ENCODE results near the gene MTG2.

The MTG2 gene

GRCh38 chr20:62214067-62214466, 31.2 kb downstream of the MTG2 start:
- peaks cover 23% of the 10 kb centered on the region for H3K27me3 ChIP-seq (ENCODE audit: control insufficient read depth, insufficient read depth, low read length)
- H3K36me3 ChIP-seq (ENCODE audit: control insufficient read depth, low read depth, low read length) = no peaks in the 10 kb centered on the region
- peaks cover 6% of the 10 kb centered on the region for H3K4me1 ChIP-seq (ENCODE audit: control insufficient read depth, low read depth, low read length)
- no peaks in the 10 kb centered on the region for H3K9me3 ChIP-seq (ENCODE audit: control insufficient read depth, low read depth, low read length)
- no peak overlapping the region for H3K4me3 ChIP-seq (ENCODE audit: low read length)
- H3K27ac ChIP-seq (ENCODE audit: low read length) = no peak overlapping the region
- no peak overlapping the region for H3K9ac ChIP-seq (ENCODE audit: low read length)

- Histone ChIP-seq H3K27me3 (ENCODE audit: control insufficient read depth, insufficient read depth, low read length) (peaks cover 30% of the 10 kb centered on the region), H3K9ac (ENCODE audit: low read length) (no peak overlapping the region), H3K4me1 (ENCODE audit: control insufficient read depth, low read depth, low read length) (peaks cover 6% of the 10 kb centered on the region), H3K9me3 (ENCODE audit: control insufficient read depth, low read depth, low read length) (no peaks in the 10 kb centered on the region), H3K27ac (ENCODE audit: low read length) (no peak overlapping the region), H3K36me3 (ENCODE audit: control insufficient read depth, low read depth, low read length) (no peaks in the 10 kb centered on the region), H3K4me3 (ENCODE audit: low read length) (no peak overlapping the region)
These were observed 32.5 kb downstream of the MTG2 start for GRCh38 chr20:62215020-62215990.

GRCh38 chr20:62215991-62216635, 33.3 kb downstream of the MTG2 start:
- peaks cover 9% of the 10 kb centered on the region for H3K4me1 ChIP-seq (ENCODE audit: control insufficient read depth, low read depth, low read length)

GRCh38 chr20:62216636-62217566, 34.1 kb downstream of the MTG2 start:
- no peaks in the 10 kb centered on the region for H3K36me3 ChIP-seq (ENCODE audit: control insufficient read depth, low read depth, low read length)
- no peaks in the 10 kb centered on the region for H3K9me3 ChIP-seq (ENCODE audit: control insufficient read depth, low read depth, low read length)
- H3K4me3 ChIP-seq (ENCODE audit: low read length) = no peak overlapping the region
- peaks cover 10% of the 10 kb centered on the region for H3K4me1 ChIP-seq (ENCODE audit: control insufficient read depth, low read depth, low read length)
- no peak overlapping the region for H3K27ac ChIP-seq (ENCODE audit: low read length)
- peaks cover 46% of the 10 kb centered on the region for H3K27me3 ChIP-seq (ENCODE audit: control insufficient read depth, insufficient read depth, low read length)
- H3K9ac ChIP-seq (ENCODE audit: low read length) = no peak overlapping the region

More at GRCh38 chr20:62215991-62216635, 33.3 kb downstream of the MTG2 start:
- Histone ChIP-seq H3K27ac (ENCODE audit: low read length) (no peak overlapping the region), H3K36me3 (ENCODE audit: control insufficient read depth, low read depth, low read length) (no peaks in the 10 kb centered on the region), H3K9ac (ENCODE audit: low read length) (no peak overlapping the region), H3K27me3 (ENCODE audit: control insufficient read depth, insufficient read depth, low read length) (peaks cover 38% of the 10 kb centered on the region), H3K4me3 (ENCODE audit: low read length) (no peak overlapping the region), H3K9me3 (ENCODE audit: control insufficient read depth, low read depth, low read length) (no peaks in the 10 kb centered on the region)

GRCh38 chr20:62217913-62218773, 35.3 kb downstream of the MTG2 start:
- no peaks in the 10 kb centered on the region for H3K9me3 ChIP-seq (ENCODE audit: control insufficient read depth, low read depth, low read length)
- peak overlapping the region; percentile 56 for H3K4me3 ChIP-seq (ENCODE audit: low read length)
- no peak overlapping the region for H3K9ac ChIP-seq (ENCODE audit: low read length)
- H3K4me1 ChIP-seq (ENCODE audit: control insufficient read depth, low read depth, low read length) = peaks cover 10% of the 10 kb centered on the region
- H3K27ac ChIP-seq (ENCODE audit: low read length) = no peak overlapping the region
- H3K27me3 ChIP-seq (ENCODE audit: control insufficient read depth, insufficient read depth, low read length) = peaks cover 56% of the 10 kb centered on the region
- no peaks in the 10 kb centered on the region for H3K36me3 ChIP-seq (ENCODE audit: control insufficient read depth, low read depth, low read length)

GRCh38 chr20:62219101-62219991, 36.5 kb downstream of the MTG2 start:
- H3K36me3 ChIP-seq (ENCODE audit: control insufficient read depth, low read depth, low read length) = no peaks in the 10 kb centered on the region
- H3K4me1 ChIP-seq (ENCODE audit: control insufficient read depth, low read depth, low read length) = peaks cover 10% of the 10 kb centered on the region
- no peak overlapping the region for H3K27ac ChIP-seq (ENCODE audit: low read length)
- peak overlapping the region; percentile 56 for H3K4me3 ChIP-seq (ENCODE audit: low read length)
- H3K9me3 ChIP-seq (ENCODE audit: control insufficient read depth, low read depth, low read length) = no peaks in the 10 kb centered on the region
- H3K9ac ChIP-seq (ENCODE audit: low read length) = peak overlapping the region; percentile 42
- H3K27me3 ChIP-seq (ENCODE audit: control insufficient read depth, insufficient read depth, low read length) = peaks cover 63% of the 10 kb centered on the region

GRCh38 chr20:62219992-62220665, 37.3 kb downstream of the MTG2 start, which contains the start of gene HRH3:
Gene HRH3, minus strand, starts transcription at chr20:62220278. Its CDS starts 308 bp downstream, at chr20:62219970.
- H3K36me3 ChIP-seq (ENCODE audit: control insufficient read depth, low read depth, low read length) = no peaks in the 10 kb centered on the region
- H3K27me3 ChIP-seq (ENCODE audit: control insufficient read depth, insufficient read depth, low read length) = peaks cover 63% of the 10 kb centered on the region
- peak within 1 kb of the TSS; percentile 56 for H3K4me3 ChIP-seq (ENCODE audit: low read length)
- H3K9ac ChIP-seq (ENCODE audit: low read length) = peak within 1 kb of the TSS; percentile 42
- H3K27ac ChIP-seq (ENCODE audit: low read length) = no peak within 1 kb of the TSS
- H3K4me1 ChIP-seq (ENCODE audit: control insufficient read depth, low read depth, low read length) = peaks cover 10% of the 10 kb centered on the region
- H3K9me3 ChIP-seq (ENCODE audit: control insufficient read depth, low read depth, low read length) = no peaks in the 10 kb centered on the region

GRCh38 chr20:62220666-62221568, 38.1 kb downstream of the MTG2 start:
- H3K4me3 ChIP-seq (ENCODE audit: low read length) = peak overlapping the region; percentile 49

More at GRCh38 chr20:62220666-62221568, 38.1 kb downstream of the MTG2 start:
- Histone ChIP-seq H3K4me1 (ENCODE audit: control insufficient read depth, low read depth, low read length) (peaks cover 10% of the 10 kb centered on the region), H3K36me3 (ENCODE audit: control insufficient read depth, low read depth, low read length) (no peaks in the 10 kb centered on the region), H3K27ac (ENCODE audit: low read length) (no peak overlapping the region), H3K27me3 (ENCODE audit: control insufficient read depth, insufficient read depth, low read length) (peaks cover 63% of the 10 kb centered on the region), H3K9ac (ENCODE audit: low read length) (no peak overlapping the region), H3K9me3 (ENCODE audit: control insufficient read depth, low read depth, low read length) (no peaks in the 10 kb centered on the region)
